HCT116 (cell line): ENCODE data around the gene SLC44A1. TPM values are rescaled to one million over a fixed set of nuclear protein-coding genes. Genes with fewer than 3 reads are reported as not detected.

ENCODE experiments used
- ATAC-seq: fragments of 200-7000 bp; cut with Tn5 transposase; 2 replicates; pipeline ENCODE4 v1.9.1; 2020; ENCODE audit warnings: mild to moderate bottlenecking, moderate library complexity
- BruUV-seq: library from RNA; stranded (reverse); fragments of 400-500 nt; replicated peaks from 2 replicates; lab custom pipeline; 2021; lab: Mats Ljungman, UMichigan
- CTCF ChIA-PET: fragments of 300-600 bp; sonication (Branson Sonifier 250); formaldehyde crosslinking; loops from one replicate; lab custom pipeline; 2021; ENCODE audit warnings: antibody characterized with exemption; lab: Charles Lee
- POLR2A ChIA-PET: fragments of 300-600, 350-600 bp; sonication (Branson Sonifier 250); formaldehyde crosslinking; loops from one replicate; lab custom pipeline; 2021; ENCODE audit warnings: antibody characterized with exemption; lab: Charles Lee
- RAD21 ChIA-PET, 2 experiments: fragments of 300-600 bp; sonication (Branson Sonifier 250); formaldehyde crosslinking; loops; one replicate each; lab custom pipeline; 2023; ENCODE audit warnings: low total read pairs in 2 of 2; ENCODE audit not compliant: uncharacterized antibody in 2 of 2, unreplicated experiment in 2 of 2, low non-redundant PET in 1 of 2; lab: Charles Lee
- DNase-seq: peaks from one replicate; pipeline ENCODE4 v3.0.0-alpha.2; 2010; ENCODE audit warnings: low read depth, low spot score
- H2AFZ ChIP-seq: fragments of 200-600 bp; shearing (Covaris generic), sonication (generic); 2 replicates; pipeline ENCODE4 v1.6.1; 2017; ENCODE audit warnings: low read depth, mixed run types, mixed read lengths, antibody characterized with exemption, low read length; ENCODE audit not compliant: poor library complexity, severe bottlenecking
- H3K27ac ChIP-seq: 2 replicates; pipeline ENCODE4 v1.5.1; 2012; ENCODE audit warnings: low read depth, low read length
- H3K27me3 ChIP-seq: fragments of 200-600 bp; sonication (generic); 2 replicates; pipeline ENCODE4 v1.6.1; 2016; ENCODE audit warnings: mixed run types, low read length, mixed read lengths; ENCODE audit not compliant: insufficient read depth
- H3K36me3 ChIP-seq, 2 experiments: fragments of 200-500 bp in 1 of 2; fragments of 200-600 bp in 1 of 2; sonication (Bioruptor generic) in 1 of 2; sonication (generic) in 1 of 2; 2 replicates each; pipeline versions ENCODE4 v1.5.1 to v1.6.1; 2014 to 2016; ENCODE audit warnings: low read length in 2 of 2, inconsistent platforms in 1 of 2, mixed read lengths in 1 of 2, mixed run types in 1 of 2; ENCODE audit not compliant: insufficient read depth in 2 of 2, control insufficient read depth in 1 of 2
- H3K4me1 ChIP-seq, 2 experiments: fragments of 200-600 bp in 1 of 2; sonication (generic) in 1 of 2; 2 replicates each; pipeline versions ENCODE4 v1.5.1 to v1.6.1; 2012 to 2017; ENCODE audit warnings: low read length in 2 of 2, inconsistent platforms in 1 of 2, mild to moderate bottlenecking in 1 of 2, mixed read lengths in 1 of 2, mixed run types in 1 of 2, moderate library complexity in 1 of 2; ENCODE audit not compliant: insufficient read depth in 2 of 2, control insufficient read depth in 1 of 2
- H3K4me2 ChIP-seq: fragments of 200-600 bp; sonication (generic); 2 replicates; pipeline ENCODE4 v1.6.1; 2017; ENCODE audit warnings: mixed run types, low read length, mixed read lengths
- H3K4me3 ChIP-seq, 2 experiments: fragments of 200-600 bp in 1 of 2; sonication (generic) in 1 of 2; replicated peaks in 1 of 2; 2 replicates each; pipeline ENCODE4 v1.5.1; 2011 to 2016; ENCODE audit warnings: low read length in 2 of 2, control low read depth in 1 of 2, low read depth in 1 of 2, mild to moderate bottlenecking in 1 of 2, mixed read lengths in 1 of 2, mixed run types in 1 of 2
- H3K79me2 ChIP-seq: fragments of 200-600 bp; sonication (generic); 2 replicates; pipeline ENCODE4 v1.6.1; 2017; ENCODE audit warnings: mild to moderate bottlenecking, mixed run types, low read length, moderate library complexity, mixed read lengths; ENCODE audit not compliant: insufficient read depth
- H3K9ac ChIP-seq: fragments of 200-600 bp; sonication (generic); 2 replicates; pipeline ENCODE4 v1.6.1; 2016; ENCODE audit warnings: low read length, mixed read lengths
- H3K9me2 ChIP-seq: fragments of 200-600 bp; sonication (generic), shearing (Covaris generic); 2 replicates; pipeline ENCODE4 v1.6.1; 2017; ENCODE audit warnings: mixed run types, mild to moderate bottlenecking, moderate library complexity; ENCODE audit not compliant: insufficient read depth
- H3K9me3 ChIP-seq, 2 experiments: fragments of 200-500 bp in 1 of 2; fragments of 200-600 bp in 1 of 2; sonication (Bioruptor generic) in 1 of 2; sonication (generic) in 1 of 2; 2 replicates each; pipeline ENCODE4 v1.6.1; 2014 to 2017; ENCODE audit warnings: low read length in 2 of 2, mixed read lengths in 2 of 2, inconsistent platforms in 1 of 2, low read depth in 1 of 2, mild to moderate bottlenecking in 1 of 2, mixed run types in 1 of 2, moderate library complexity in 1 of 2; ENCODE audit not compliant: control insufficient read depth in 1 of 2, insufficient read depth in 1 of 2
- H4K20me1 ChIP-seq: fragments of 200-600 bp; sonication (generic), shearing (Covaris generic); 2 replicates; pipeline ENCODE4 v1.6.1; 2017; ENCODE audit warnings: mixed run types, mild to moderate bottlenecking, moderate library complexity; ENCODE audit not compliant: insufficient read depth
- CBX3 ChIP-seq: IDR thresholded peaks from 2 replicates; pipeline ENCODE4 v1.6.1; 2012; ENCODE audit warnings: low read depth
- CEBPB ChIP-seq: IDR thresholded peaks from 2 replicates; pipeline ENCODE4 v1.6.1; 2012; ENCODE audit warnings: low read depth
- EGR1 ChIP-seq: IDR thresholded peaks from 2 replicates; pipeline ENCODE4 v1.6.1; 2012; ENCODE audit warnings: low read depth
- ELF1 ChIP-seq: IDR thresholded peaks from 2 replicates; pipeline ENCODE4 v1.6.1; 2012; ENCODE audit warnings: low read depth, borderline replicate concordance
- EZH2 ChIP-seq: fragments of 200-600 bp; sonication (generic); IDR thresholded peaks from 2 replicates; pipeline ENCODE4 v1.6.1; 2017; ENCODE audit warnings: antibody characterized with exemption, mixed run types
- EZH2phosphoT487 ChIP-seq: fragments of 200-600 bp; IDR thresholded peaks from 2 replicates; pipeline ENCODE4 v1.6.1; 2018; ENCODE audit warnings: antibody characterized with exemption, borderline replicate concordance
- JUND ChIP-seq: IDR thresholded peaks from 2 replicates; pipeline ENCODE4 v1.6.1; 2012
- POLR2A ChIP-seq: IDR thresholded peaks from 2 replicates; pipeline ENCODE4 v1.7.0; 2011; ENCODE audit warnings: borderline replicate concordance; ENCODE audit not compliant: insufficient read depth, insufficient read length; ENCODE audit errors: extremely low read depth
- RAD21 ChIP-seq: IDR thresholded peaks from 2 replicates; pipeline ENCODE4 v1.6.1; 2012; ENCODE audit warnings: low read depth, mild to moderate bottlenecking
- SIN3A ChIP-seq: IDR thresholded peaks from 2 replicates; pipeline ENCODE4 v1.6.1; 2012; ENCODE audit warnings: low read depth
- SP1 ChIP-seq: IDR thresholded peaks from 2 replicates; pipeline ENCODE4 v1.6.1; 2012; ENCODE audit warnings: low read depth
- SRF ChIP-seq: IDR thresholded peaks from 2 replicates; pipeline ENCODE4 v1.6.1; 2012; ENCODE audit warnings: low read depth
- TCF7L2 ChIP-seq: IDR thresholded peaks from 2 replicates; pipeline ENCODE4 v1.7.0; 2011; ENCODE audit warnings: borderline replicate concordance, inconsistent platforms; ENCODE audit not compliant: insufficient read depth, insufficient read length; ENCODE audit errors: extremely low read depth
- YY1 ChIP-seq: IDR thresholded peaks from 2 replicates; pipeline ENCODE4 v1.6.1; 2011; ENCODE audit warnings: low read length, low read depth, moderate library complexity, mild to moderate bottlenecking; ENCODE audit not compliant: insufficient replicate concordance; ENCODE audit errors: extremely low read depth
- ZBTB33 ChIP-seq: IDR thresholded peaks from 2 replicates; pipeline ENCODE4 v1.6.1; 2011; ENCODE audit warnings: mild to moderate bottlenecking, low read length, moderate library complexity; ENCODE audit not compliant: insufficient replicate concordance; ENCODE audit errors: extremely low read depth
- ZNF274 ChIP-seq: fragments of 200-500 bp; sonication (Bioruptor generic); IDR thresholded peaks from 2 replicates; pipeline ENCODE4 v1.6.1; 2014; ENCODE audit warnings: mild to moderate bottlenecking, low read depth, low read length, inconsistent platforms
- intact Hi-C: fragments of 100-400 bp; cut with micrococcal nuclease; formaldehyde crosslinking; loops from 2 replicates; pipeline ENCODE4 v1.10.0; 2022
- total RNA-seq: library from RNA; stranded (reverse); gene quantifications from one replicate; pipeline ENCODE4 v1.2.1, GENCODE V29; 2021; ENCODE audit not compliant: unreplicated experiment
- TF ChIP-seq, protein P1 (sequence below): IDR thresholded peaks from 2 replicates; pipeline ENCODE4 v1.6.1; 2012
- TF ChIP-seq, protein P2 (sequence below), 3 experiments: fragments of 200-600 bp in 1 of 3; sonication (generic) in 1 of 3; IDR thresholded peaks in 2 of 3; conservative IDR thresholded peaks in 1 of 3; 2 replicates each; pipeline ENCODE4 v1.5.1; 2012 to 2017; ENCODE audit warnings: low read depth in 2 of 3, low read length in 2 of 3, antibody characterized with exemption in 1 of 3, borderline replicate concordance in 1 of 3, control low read depth in 1 of 3, mild to moderate bottlenecking in 1 of 3, mixed read lengths in 1 of 3, mixed run types in 1 of 3, moderate library complexity in 1 of 3; ENCODE audit not compliant: insufficient read depth in 1 of 3
- TF ChIP-seq, protein P3 (sequence below): IDR thresholded peaks from 2 replicates; pipeline ENCODE4 v1.6.1; 2012

SLC44A1 gene
- total RNA-seq, 1 experiment from 2014 or later, result 44.1 TPM

- Histone ChIP-seq H2AFZ (no peak overlapping the region), H3K27ac (no peak overlapping the region), H3K9me3 (no peaks in the 10 kb centered on the region), H3K4me1 (no peaks in the 10 kb centered on the region), H3K4me2 (no peak overlapping the region), H3K4me3 (no peak overlapping the region), H3K79me2 (no peaks in the 10 kb centered on the region), H3K27me3 (no peaks in the 10 kb centered on the region), H3K9ac (no peak overlapping the region), H3K9me2 (no peaks in the 10 kb centered on the region), H3K36me3 (no peaks in the 10 kb centered on the region), H4K20me1 (no peaks in the 10 kb centered on the region)
- ATAC-seq (no peak), DNase-seq (no peak)
- intact Hi-C loops, result no loop called here
- no TSS peak for BruUV-seq
- ChIA-PET POLR2A (no interaction called here), CTCF (no interaction called here), RAD21 (no interaction called here)
- TF ChIP-seq YY1 (no peak), RAD21 (peak; percentile 3; the same call in 1 of the 2 replicates)
Measured at GRCh38 chr9:105360344-105360743, 115.9 kb downstream of the SLC44A1 start.

GRCh38 chr9:105361873-105362272, 117.4 kb downstream of the SLC44A1 start:
- H3K4me1 ChIP-seq, result no peaks in the 10 kb centered on the region
- no peak overlapping the region for H3K27ac ChIP-seq
- no peak overlapping the region for H2AFZ ChIP-seq
- H3K9ac ChIP-seq, result no peak overlapping the region
- ChIA-PET RAD21 (interaction anchor here in 1 of 2 experiments (0.8 kb wide), 1 partner anchor 9 kb away, joined by 5 read pairs; no protein-coding TSS in a partner anchor), POLR2A (no interaction called here), CTCF (no interaction called here)
- no peaks in the 10 kb centered on the region for H3K9me2 ChIP-seq
- H3K4me3 ChIP-seq, result no peak overlapping the region
- no peaks in the 10 kb centered on the region for H3K27me3 ChIP-seq
- H3K79me2 ChIP-seq, result no peaks in the 10 kb centered on the region
- no peaks in the 10 kb centered on the region for H4K20me1 ChIP-seq
- no peaks in the 10 kb centered on the region for H3K36me3 ChIP-seq
- H3K9me3 ChIP-seq, result no peaks in the 10 kb centered on the region
- intact Hi-C loops, result no loop called here
- no peak overlapping the region for H3K4me2 ChIP-seq
- BruUV-seq, result no TSS peak
- ATAC-seq (no peak), DNase-seq (no peak)
- no peak for TF ChIP-seq SIN3A
- no peak for TF ChIP-seq ZNF274
- TF ChIP-seq, protein P1, sequence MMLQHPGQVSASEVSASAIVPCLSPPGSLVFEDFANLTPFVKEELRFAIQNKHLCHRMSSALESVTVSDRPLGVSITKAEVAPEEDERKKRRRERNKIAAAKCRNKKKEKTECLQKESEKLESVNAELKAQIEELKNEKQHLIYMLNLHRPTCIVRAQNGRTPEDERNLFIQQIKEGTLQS, result no peak
- no peak for TF ChIP-seq YY1
- TF ChIP-seq TCF7L2, result no peak
- no peak for TF ChIP-seq JUND
- TF ChIP-seq ZBTB33, result no peak
- TF ChIP-seq POLR2A, result no peak
- TF ChIP-seq SRF, result no peak
- TF ChIP-seq CBX3, result no peak
- TF ChIP-seq, protein P2, sequence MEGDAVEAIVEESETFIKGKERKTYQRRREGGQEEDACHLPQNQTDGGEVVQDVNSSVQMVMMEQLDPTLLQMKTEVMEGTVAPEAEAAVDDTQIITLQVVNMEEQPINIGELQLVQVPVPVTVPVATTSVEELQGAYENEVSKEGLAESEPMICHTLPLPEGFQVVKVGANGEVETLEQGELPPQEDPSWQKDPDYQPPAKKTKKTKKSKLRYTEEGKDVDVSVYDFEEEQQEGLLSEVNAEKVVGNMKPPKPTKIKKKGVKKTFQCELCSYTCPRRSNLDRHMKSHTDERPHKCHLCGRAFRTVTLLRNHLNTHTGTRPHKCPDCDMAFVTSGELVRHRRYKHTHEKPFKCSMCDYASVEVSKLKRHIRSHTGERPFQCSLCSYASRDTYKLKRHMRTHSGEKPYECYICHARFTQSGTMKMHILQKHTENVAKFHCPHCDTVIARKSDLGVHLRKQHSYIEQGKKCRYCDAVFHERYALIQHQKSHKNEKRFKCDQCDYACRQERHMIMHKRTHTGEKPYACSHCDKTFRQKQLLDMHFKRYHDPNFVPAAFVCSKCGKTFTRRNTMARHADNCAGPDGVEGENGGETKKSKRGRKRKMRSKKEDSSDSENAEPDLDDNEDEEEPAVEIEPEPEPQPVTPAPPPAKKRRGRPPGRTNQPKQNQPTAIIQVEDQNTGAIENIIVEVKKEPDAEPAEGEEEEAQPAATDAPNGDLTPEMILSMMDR (IDR thresholded peaks at IDR 0.05 in 2 of 3, conservative IDR thresholded peaks at IDR 0.05 in 1 of 3; ENCODE audit: borderline replicate concordance in 1 of 3, insufficient read depth in 1 of 3, low read depth in 2 of 3, low read length in 2 of 3), result no peak
- TF ChIP-seq EZH2phosphoT487, result no peak
- TF ChIP-seq ELF1, result no peak
- TF ChIP-seq EGR1, result no peak
- TF ChIP-seq, protein P3, sequence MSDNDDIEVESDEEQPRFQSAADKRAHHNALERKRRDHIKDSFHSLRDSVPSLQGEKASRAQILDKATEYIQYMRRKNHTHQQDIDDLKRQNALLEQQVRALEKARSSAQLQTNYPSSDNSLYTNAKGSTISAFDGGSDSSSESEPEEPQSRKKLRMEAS, result no peak
- no peak for TF ChIP-seq SP1
- no peak for TF ChIP-seq CEBPB
- no peak for TF ChIP-seq EZH2
- no peak for TF ChIP-seq RAD21
